Testis (tissue), 2 donors: Measurements from ENCODE around the gene ADAP1.

Experiments used
- POLR2A ChIP-seq: fragments of 450-650 bp; IDR thresholded peaks from one replicate; pipeline ENCODE4 v1.6.1; 2017; ENCODE audit warnings: antibody characterized with exemption, mild to moderate bottlenecking, moderate library complexity
- TF ChIP-seq, protein P1 (sequence below), 3 experiments: fragments of 450-650 bp in 2 of 3; fragments of 200-600 bp in 1 of 3; sonication (generic) in 1 of 3; IDR thresholded peaks; one replicate each; pipeline ENCODE4 v1.5.1; 2016 to 2019; ENCODE audit warnings: antibody characterized with exemption in 3 of 3, mild to moderate bottlenecking in 2 of 3, moderate library complexity in 1 of 3

GRCh38 chr7:860149-860548 is 94.3 kb downstream of the ADAP1 start:
- TF ChIP-seq, protein P1, sequence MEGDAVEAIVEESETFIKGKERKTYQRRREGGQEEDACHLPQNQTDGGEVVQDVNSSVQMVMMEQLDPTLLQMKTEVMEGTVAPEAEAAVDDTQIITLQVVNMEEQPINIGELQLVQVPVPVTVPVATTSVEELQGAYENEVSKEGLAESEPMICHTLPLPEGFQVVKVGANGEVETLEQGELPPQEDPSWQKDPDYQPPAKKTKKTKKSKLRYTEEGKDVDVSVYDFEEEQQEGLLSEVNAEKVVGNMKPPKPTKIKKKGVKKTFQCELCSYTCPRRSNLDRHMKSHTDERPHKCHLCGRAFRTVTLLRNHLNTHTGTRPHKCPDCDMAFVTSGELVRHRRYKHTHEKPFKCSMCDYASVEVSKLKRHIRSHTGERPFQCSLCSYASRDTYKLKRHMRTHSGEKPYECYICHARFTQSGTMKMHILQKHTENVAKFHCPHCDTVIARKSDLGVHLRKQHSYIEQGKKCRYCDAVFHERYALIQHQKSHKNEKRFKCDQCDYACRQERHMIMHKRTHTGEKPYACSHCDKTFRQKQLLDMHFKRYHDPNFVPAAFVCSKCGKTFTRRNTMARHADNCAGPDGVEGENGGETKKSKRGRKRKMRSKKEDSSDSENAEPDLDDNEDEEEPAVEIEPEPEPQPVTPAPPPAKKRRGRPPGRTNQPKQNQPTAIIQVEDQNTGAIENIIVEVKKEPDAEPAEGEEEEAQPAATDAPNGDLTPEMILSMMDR (IDR thresholded peaks at IDR 0.05) = no peak
- TF ChIP-seq POLR2A = no peak
